ENCODE measurements around the gene CRYGC.
A peak's percentile ranks its signal among the peaks of the same experiment; 100 is the strongest.
"Not testable (repeated sequence)": the region's sequence is repeated elsewhere in the genome, so short reads cannot be mapped to it uniquely, and the experiment has no call there.

Gene CRYGC, protein sequence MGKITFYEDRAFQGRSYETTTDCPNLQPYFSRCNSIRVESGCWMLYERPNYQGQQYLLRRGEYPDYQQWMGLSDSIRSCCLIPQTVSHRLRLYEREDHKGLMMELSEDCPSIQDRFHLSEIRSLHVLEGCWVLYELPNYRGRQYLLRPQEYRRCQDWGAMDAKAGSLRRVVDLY

DNA sequence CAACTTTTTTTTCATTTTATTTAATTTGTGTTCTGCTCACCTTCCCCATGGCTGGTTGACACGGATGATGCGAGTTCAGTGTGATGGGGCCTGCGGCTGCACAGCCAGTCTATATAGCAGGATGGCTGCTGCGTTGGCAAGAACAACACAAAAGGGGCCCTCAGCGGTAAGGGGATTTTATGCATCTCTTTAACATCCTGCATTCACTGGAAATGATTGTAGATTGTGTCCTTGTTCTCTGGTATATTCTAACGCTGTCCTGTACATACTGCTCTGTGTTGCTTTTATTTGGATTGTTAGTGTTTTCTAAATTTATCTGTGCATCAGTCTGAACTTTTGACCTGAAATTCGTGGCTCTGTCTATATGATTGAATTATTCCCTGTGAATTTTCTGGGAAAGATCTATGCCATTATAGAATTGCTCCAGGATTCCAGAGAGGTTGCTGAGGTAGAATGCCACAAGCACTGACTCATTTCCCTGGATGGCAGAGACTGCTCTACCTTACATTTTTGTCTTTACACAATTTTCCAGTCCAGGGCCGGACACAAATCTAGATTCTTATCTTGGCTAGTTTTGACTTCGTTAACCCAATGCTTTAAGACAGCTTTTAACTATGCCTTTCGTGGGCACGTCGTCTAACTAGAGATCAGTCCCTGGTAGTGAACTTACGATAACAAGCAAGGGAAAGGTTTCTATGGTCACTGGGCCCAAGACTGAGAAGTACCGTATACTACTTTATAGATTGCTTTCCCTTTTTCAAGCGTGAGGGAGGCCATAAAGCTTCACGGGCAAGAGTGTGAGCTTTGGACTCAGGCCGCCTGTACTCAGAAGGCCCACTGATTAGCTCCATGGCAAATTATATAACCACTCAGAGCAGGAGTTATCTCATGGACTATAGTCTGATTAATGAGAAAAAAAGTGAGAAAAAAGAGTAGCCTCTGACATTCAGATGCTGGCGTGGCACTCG, at the start of gene CRYGC:
CRYGC (minus strand) TSS at position 85 of the 968 bp plus-strand sequence; CDS start at position 49, 36 bp downstream.
- no peak for DNase-seq

- no peak for DNase-seq
Measured at GRCh38 chr2:208179028-208179609, 49.5 kb upstream of the CRYGC start.

- DNase-seq: no peak
Measured at GRCh38 chr2:208175840-208176153, 46.2 kb upstream of the CRYGC start.

- peak; percentile 81 for DNase-seq
Measured at GRCh38 chr2:208175069-208175839, 45.6 kb upstream of the CRYGC start.

- DNase-seq: no peak
Measured at GRCh38 chr2:208174144-208174543, 44.5 kb upstream of the CRYGC start.

- no peak for DNase-seq
Measured at GRCh38 chr2:208172125-208172524, 42.5 kb upstream of the CRYGC start.

GRCh38 chr2:208164951-208165755, 35.5 kb upstream of the CRYGC start:
- no peak for DNase-seq

- DNase-seq: no peak
Measured at GRCh38 chr2:208163489-208163888, 33.9 kb upstream of the CRYGC start, which contains the start of gene CRYGA. TSS of gene CRYGA (minus strand) at chr2:208163589. CDS start at chr2:208163556, 33 bp downstream.

- DNase-seq: no peak
Measured at GRCh38 chr2:208156439-208156838, 26.8 kb upstream of the CRYGC start.

DNA sequence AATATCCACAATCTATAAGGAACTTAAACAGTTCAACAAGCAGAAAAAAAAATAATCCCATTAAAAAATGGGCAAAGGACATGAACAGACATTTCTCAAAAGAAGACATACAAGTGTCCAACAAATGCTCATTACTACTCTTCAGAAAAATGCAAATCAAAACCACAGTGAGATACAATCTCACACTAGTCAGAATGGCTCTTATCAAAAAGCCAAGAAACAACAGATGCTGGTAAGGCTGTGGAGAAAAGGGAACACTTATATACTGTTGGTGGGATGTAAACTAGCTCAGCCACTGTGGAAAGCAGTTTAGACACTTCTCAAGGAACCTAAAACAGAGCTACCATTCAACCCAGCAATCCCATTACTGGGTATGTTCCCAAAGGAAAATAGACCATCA, 23.5 kb upstream of the CRYGC start:
- DNase-seq: no peak

GRCh38 chr2:208150956-208151355, 21.3 kb upstream of the CRYGC start:
- no peak for DNase-seq

DNA sequence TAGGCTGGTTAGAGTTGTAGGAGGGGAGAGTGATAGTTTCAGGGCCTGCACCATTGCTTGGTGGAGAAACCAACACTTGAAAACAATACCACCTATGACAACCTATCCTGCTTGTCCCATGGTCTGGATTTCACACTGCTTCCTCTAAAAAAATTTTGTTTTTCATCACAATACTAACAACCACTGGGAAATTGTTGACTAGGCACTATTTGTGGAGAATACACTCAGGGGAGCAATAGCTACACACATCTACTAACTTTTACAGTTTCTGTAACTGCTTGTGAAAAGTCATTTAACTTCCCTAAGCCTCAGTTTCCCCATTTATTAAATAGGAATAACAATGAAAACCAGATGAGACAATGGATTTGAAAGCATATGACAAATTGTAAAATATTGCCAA, 20.5 kb upstream of the CRYGC start:
- DNase-seq: no peak

DNA sequence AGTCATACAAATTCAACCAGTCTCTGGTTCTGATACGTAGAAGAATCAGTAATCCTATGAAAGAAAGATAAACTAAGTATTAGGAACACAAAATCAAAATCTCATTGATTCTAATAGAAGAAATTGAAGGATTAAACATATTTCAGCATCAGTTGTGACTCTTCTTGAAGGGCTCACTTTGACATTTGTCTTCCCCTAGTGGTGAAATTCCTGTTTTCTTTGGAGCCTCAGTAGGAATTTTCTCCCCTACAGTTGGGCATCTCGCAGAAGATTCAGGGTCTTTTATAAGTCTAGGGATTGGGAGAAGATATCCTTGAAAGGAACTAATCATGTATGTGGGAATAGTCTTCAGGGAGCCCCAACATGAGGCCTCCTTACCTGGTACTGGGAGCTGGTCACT, 19.2 kb upstream of the CRYGC start:
- no peak for DNase-seq

- no peak for DNase-seq
Measured at GRCh38 chr2:208147759-208148158, 18.1 kb upstream of the CRYGC start.

- no peak for DNase-seq
Measured at GRCh38 chr2:208147008-208147407, 17.4 kb upstream of the CRYGC start.

DNA sequence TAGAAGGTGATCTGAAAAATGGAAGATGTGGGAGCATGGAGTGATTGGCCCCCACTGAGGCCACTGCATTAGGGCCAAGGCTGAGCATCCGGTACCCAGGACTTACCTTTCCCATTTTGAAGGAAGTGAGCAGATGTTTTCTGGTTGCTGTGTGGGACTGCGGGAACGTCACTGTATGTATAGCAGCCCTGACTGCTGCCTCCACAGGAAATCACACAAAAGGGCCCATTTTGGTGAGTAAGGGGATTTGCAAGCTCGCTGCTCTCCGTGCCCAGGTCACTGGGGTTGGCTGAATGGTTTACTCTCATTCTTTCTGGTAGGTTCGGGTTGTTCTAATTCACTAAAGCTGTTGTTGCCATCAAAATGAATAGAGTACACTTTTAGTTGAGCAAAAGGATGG, 16.4 kb upstream of the CRYGC start, which contains the start of gene CRYGB:
CRYGB (minus strand) TSS at position 153 of the 400 bp plus-strand sequence; CDS start at position 115, 38 bp downstream.
- no peak for DNase-seq

DNA sequence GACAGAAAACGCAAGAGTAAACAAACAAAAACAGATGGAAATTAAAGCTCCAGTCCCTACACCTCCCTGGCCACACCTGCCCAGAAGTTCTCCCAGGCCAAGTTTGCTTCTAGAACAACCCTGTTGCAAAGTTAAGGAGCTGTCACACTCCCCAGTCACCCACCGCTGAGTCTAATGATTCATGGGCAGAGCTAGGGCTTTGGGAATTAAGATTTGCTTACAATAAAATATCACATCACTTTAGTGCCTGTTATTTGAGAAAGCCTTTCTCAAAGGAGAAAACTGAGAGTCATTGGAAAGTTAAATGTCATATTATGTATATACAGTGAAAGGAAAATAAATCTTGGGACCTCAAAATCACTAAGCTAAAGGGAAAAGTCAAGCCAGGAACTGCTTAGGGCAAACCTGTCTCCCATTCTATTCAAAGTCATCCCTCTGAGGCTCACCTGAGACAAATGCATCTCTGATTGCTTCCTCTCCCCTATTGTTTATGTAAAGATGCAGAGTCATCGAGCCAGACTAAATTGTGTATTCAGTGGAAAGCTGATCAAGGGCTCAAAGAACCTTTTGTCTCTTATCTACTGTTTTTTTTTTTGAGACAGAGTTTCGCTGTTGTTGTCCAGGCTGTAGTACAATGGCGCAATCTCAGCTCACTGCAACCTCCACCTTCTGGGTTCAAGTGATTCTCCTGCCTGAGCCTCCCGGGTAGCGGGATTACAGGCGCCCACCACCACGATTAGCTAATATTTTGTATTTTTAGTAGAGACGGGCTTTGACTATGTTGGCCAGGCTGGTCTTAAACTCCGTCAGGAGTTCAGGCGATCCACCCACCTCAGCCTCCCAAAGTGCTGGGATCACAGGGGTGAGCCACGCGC, 13.5 kb upstream of the CRYGC start:
- DNase-seq: no peak

DNA sequence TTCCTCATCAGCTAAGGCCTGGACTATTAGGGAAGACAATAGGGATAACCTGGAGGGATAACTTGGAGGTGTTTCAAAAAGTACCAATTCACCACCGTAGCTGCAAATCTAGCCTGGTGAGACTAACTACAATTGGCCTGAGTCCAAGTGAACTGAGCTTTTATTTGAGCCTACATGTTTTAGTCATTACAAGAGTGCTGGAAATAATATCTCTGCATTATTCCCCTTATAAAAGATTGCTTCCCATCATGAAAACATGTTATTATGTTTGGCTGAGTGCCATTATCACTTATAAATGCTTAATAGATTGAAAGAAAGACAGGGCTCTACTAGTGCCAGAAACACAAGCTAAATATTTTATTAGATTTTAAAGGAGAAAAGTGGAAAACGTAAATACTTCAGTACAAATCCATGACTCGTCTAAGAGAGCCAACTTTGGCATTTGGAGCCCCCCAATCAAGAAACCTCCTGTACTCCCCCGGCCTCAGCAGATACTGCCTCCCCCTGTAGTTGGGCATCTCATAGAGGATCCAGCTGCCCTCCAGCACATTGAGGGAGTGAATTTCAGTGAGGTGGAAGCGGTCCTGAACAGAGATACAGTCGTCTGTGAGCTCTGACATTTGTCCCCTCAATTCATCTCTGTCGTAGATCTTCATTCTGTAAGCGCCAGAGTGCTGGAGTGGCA, 12.8 kb upstream of the CRYGC start:
- DNase-seq: no peak

DNA sequence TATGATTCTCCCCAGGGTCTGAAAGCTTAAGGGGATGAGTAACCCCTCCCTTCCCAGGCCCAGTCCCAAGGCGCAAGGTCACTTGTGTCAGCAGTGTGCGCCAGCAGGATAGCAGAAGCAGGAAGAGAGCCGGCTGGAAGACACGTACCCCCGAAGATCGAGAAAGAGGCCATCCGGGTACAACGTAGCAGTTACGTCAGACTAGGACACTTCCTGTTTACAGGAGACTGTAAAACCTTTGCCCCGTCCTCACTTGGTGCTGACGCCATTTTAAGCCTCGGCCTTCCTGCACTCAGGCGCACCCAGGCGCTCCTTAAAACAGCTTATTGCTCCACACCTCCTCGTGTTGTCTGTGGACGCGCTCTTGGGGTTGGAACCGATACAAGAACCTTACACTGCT, 9.8 kb upstream of the CRYGC start:
- DNase-seq: no peak

DNA sequence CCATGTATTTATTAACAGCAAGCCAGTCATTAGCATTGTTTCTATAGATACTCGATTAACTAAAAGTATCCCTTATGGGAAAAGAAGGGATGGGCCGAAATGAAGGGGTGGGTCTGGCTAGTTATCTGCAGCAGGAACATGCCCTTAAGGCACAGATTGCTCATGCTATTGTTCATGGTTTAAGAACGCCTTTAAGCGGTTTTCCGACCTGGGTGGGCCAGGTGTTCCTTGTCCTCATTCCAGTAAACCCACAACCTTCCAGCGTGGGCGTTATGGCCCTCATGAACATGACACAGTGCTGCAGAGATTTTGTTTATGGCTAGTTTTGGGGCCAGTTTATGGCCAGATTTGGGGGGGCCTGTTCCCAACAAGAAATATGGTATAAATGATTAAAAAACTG, 8.7 kb upstream of the CRYGC start:
- DNase-seq: not testable (repeated sequence)

DNA sequence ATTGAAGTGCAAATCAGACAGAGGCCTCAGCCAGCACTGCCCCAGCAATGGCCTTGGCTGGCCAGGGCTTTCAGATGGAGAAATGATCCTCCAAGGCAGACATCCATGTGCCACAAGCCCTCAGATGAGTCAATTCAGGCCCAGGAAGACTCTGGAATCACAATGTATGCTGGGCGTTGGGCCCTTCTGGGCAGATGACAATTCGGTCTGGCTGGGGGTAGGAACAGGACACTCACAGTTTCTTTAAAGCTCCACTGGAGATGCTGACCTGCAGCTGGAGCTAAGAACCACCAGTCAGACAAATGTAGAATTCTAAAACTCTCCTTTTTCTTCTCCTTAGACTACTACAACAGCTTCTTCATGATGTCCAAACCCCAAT, 7.1 kb upstream of the CRYGC start:
- no peak for DNase-seq

All from HCEC 1CT (cell line).